HG03520 (cell line): ENCODE results near the gene SAMD14.
A peak's percentile ranks its signal among the peaks of the same experiment; 100 is the strongest.

Experiments
- ATAC-seq: cut with Tn5 transposase; IDR thresholded peaks from one replicate; pipeline ENCODE4 v1.9.1; 2021; ENCODE audit warnings: mild to moderate bottlenecking, moderate library complexity; ENCODE audit not compliant: unreplicated experiment

SAMD14 gene

GRCh38 chr17:50165466-50165865 lies 35.5 kb upstream of the SAMD14 start:
- ATAC-seq, result no peak

DNA sequence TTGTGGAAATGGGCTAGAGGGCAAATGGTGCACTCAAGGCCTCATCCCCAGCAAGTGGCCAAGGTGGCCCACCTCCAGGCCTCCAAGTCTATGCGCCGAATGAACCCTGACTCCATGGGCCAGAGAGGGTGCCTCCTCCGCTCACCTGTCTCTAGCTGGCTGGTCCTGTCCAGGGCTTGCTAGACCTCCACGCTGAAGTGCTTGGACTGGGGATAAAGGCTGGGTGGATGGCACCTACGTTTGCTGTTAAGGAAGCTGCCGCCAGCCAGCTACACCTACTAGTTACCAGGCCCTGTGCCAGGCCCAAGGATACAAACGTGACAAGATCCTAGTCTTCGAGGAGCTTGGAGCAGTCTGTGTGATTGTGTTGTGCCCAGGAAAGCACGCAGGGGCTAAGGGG lies 35.1 kb upstream of the SAMD14 start:
- ATAC-seq, result no peak

DNA sequence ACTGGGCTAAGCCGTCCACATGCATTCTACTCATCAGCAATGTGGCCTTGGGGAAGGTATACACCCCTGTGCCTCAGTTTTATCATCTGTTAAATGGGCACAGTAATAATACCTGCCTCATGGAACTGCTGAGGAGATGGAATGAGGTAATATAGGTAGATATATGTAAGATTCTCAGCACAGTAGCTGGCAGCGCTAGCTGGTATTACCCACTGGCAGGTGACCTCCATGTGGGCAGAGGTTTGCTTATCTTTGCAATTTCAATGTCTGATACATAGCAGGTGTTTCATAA lies 34.7 kb upstream of the SAMD14 start:
- no peak for ATAC-seq

DNA sequence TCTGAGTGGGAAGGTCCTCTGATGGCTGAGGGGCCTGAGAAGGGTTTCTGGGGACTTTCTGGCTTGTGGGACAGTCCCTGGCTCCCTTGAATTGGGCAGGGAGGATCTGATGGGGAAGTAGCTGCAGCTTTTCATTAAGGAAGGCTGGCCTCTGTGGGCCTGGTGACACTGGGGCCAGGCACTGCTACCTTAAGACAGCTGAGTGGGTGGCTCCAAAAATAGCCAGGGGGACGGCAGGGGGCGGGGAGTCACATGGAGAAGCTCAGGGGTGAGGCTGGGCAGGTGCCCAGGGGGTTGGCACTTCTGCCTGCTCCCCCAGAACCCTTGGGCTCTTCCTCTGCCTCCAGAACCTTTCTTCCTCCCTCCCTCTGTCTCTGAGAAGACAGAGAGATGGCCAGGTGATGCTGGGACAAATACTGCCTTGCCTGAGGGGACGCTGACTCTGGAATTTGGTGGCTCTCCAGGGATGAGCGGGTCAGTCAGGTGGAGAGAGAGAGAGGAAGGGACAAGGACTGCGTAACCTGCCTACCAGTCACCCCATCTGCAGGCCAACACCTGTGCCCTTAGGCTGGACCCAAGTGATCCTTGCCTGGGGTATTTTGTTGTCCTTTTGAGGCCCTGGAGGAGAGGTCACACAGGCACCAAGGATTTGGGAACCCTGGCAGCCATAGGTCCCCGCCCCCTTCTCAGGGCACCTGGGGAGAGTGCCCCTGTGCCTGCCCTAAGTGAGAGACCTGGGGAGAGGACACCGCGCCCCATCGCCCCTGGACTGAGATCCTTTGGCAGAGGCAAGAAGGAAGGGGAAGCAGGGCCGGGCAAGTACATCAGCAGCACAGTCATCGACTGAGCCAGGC lies 34.1 kb upstream of the SAMD14 start:
- ATAC-seq, result no peak

GRCh38 chr17:50162466-50163254 lies 32.7 kb upstream of the SAMD14 start:
- no peak for ATAC-seq

GRCh38 chr17:50161911-50162288 lies 31.9 kb upstream of the SAMD14 start:
- no peak for ATAC-seq

GRCh38 chr17:50161023-50161910 lies 31.3 kb upstream of the SAMD14 start:
- ATAC-seq, result peak; percentile 71

DNA sequence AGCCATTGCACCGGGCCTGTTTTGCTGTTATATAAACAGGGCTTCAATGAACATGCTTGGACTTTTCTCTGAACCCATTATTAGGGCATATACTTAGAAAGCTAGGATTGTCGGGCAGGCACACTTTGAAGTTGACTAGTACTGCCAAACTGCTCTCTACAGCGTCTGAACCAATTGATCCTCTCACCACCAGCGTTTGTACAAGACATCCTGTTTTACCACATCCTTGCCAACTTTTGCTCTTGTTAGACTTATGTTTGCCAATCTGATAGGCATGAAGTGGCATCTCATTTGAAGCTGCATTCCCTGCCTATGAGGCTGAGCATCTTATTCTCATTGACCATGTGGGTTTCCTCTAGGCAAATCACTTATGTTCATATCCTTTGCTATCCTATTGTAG lies 27.9 kb upstream of the SAMD14 start:
- ATAC-seq, result no peak

DNA sequence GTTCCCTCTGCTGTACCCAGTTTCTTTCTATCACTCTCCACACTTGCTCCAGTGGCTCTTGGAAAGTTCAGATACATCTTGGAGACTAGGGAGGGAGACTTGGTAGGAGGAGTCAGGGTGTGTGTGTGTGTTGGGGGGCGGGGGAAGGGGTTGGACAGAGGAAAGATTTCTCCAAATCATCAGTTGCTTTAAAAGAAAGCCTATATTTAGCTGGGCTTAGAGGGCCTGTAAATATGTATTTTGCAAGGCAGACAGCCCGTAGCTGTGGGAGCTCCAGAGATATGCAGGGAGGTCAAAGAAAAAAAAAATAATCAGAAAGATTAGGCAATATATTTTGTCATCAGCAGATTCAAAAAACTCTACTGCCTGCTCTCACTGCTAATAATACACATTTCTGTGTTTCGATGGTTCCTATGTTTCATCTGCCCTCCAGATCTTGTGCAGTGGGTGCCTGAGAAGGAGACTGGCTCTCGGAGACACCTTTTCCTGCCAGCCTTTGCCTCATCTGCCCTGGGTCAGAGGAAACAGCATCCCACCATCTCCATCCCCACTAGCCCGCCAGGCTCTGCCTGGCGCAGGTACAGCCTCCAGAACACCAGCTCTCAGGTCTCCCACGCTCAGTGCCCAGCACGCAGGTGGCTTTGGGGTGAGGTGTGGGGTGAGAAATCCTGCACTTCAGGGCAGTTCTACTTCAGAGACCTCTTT lies 25.3 kb upstream of the SAMD14 start:
- no peak for ATAC-seq

DNA sequence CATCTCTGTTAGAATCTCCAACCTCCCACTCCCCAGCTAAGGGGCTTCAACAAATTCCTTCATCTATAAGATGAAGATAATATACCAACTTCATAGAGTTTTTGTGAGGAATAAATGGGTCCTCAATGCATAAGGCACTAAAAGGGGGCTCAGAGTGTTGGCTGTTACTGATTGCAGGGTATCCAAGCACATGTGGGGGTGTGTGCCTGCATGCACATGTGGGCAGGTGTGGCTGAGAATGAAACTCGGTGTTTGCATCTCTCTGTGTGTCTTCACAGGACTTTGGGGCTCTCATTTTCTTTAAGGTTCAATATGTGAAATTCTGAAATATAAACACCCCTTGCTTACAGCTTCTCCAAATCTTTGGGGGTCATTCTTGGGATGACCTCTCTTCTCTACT lies 24.6 kb upstream of the SAMD14 start:
- no peak for ATAC-seq

GRCh38 chr17:50153650-50154575 lies 24.0 kb upstream of the SAMD14 start:
- ATAC-seq, result no peak

DNA sequence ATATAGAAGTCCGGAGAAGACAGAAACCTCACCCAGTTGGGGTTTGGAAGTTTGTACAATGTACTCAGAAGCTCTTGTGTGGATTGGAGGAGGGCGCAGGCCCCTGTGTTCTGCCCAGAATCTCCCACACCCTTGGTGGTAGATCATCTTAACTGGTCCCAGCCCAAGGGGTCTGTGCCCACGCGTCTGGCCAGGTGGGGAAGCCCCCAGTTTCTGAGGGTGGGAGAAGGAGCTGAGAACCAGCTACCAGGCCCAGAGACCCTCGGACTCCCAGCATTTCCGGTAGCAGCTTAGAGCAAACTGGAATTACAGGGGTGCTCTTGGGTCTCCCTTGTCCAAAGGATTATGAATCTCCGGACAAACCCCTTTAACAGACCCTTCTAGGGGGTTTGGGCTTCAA lies 22.8 kb upstream of the SAMD14 start:
- no peak for ATAC-seq

DNA sequence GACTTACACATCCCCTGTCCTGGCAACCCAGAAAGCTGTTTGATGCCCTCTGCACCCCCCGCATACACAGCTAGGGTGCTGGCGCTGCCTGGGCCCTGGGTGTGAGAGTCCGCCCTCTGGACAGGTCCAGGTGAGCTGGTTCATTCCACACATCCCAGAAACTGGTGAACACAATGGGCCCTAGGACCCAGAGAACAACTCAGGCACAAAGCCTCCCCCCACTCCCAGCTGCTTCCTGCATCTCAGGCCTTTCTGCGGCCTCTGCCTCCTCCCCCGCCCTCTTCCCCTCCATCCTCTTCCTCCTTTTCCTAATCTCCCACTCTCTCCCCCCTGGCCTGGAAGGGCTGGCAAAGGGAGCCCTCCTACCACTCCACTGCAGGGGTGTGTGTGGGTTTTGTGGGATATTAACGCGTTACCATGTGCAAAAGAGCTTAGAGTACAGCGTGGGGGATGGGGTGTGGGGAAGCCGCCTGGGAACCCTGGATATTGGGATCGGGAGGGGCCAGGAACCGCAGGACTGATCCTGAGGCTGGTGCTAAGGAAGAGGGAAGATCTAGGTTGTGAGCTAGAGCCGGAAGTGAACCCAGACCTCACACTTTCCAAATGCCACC lies 22.1 kb upstream of the SAMD14 start:
- ATAC-seq, result no peak

GRCh38 chr17:50151041-50151936 lies 21.3 kb upstream of the SAMD14 start:
- ATAC-seq, result peak; percentile 40

- ATAC-seq, result no peak
Observed at GRCh38 chr17:50150354-50151040, 20.5 kb upstream of the SAMD14 start, which contains the start of gene PPP1R9B. Gene PPP1R9B (minus strand): TSS chr17:50150677. CDS start chr17:50150513, 164 bp downstream.

DNA sequence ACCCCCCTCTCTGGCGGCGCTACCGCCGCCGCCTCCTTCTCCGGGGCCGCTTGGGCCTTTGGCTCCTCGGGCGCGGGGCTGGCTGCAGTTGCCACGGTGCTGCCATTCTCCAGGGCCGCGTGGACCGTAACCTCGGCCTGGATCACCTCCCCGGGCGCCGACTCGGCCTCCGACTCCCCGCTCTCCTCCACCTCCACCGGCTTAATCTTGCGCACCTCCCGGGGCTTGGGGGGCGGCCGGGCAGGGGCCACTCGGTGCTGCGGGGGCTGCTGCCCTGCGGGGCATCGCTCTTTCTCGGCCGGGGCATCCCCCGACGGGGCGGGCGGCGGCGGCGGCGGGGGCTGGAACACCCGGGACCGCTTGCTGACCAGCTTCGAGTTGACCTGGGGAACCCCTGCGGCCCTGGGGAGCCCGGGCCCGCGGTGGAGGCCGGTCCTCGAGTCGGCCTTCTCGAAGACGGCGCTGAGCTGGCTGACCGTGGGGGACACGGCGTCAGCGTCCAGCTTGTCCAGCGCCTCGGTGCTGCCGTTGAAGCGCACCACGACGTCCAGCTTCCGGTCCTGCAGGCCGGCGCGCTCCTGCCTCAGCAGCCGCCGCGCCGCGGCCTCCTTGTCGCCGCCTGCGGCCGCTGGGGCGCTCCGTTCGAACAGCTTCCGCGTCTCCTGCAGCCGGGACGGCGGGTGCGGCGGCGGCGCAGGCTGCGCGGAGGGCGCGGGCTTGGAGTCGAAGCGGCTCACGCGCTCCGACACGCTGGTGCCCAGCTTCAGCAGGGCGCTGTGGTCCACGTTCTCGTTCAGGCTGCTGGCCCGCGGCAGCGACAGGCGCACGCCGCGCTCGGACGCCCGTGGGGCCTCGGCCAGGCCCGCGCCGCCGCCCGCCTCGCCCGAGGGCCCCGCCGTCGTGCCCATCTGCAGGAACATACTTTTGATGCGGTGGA lies 19.7 kb upstream of the SAMD14 start:
- ATAC-seq, result no peak

GRCh38 chr17:50149091-50149416 lies 19.1 kb upstream of the SAMD14 start:
- no peak for ATAC-seq
